Spleen (tissue), 11 donors: Measurements from ENCODE around the gene HIPK2. TPM values are rescaled to one million over a fixed set of nuclear protein-coding genes. Genes with fewer than 3 reads are reported as not detected.

Source experiments
- DNase-seq: peaks from one replicate; pipeline ENCODE4 v3.0.0-alpha.2; 2020
- H3K27ac ChIP-seq, 8 donors: fragments of 200-600 bp; sonication (generic) in 7 of 8; 1 replicate in 4 of 8; 2 replicates in 4 of 8; pipeline versions ENCODE4 v1.5.0 to v1.8.0; 2016 to 2021; ENCODE audit warnings: inconsistent platforms in 4 of 8, mild to moderate bottlenecking in 4 of 8, moderate library complexity in 1 of 8
- H3K27me3 ChIP-seq, 7 donors: fragments of 200-600 bp; sonication (generic) in 6 of 7; replicated peaks in 1 of 7; 1 replicate in 4 of 7; 2 replicates in 3 of 7; pipeline versions ENCODE4 v1.5.0 to v1.8.0; 2016 to 2021; ENCODE audit warnings: inconsistent platforms in 3 of 7, mild to moderate bottlenecking in 1 of 7
- H3K36me3 ChIP-seq, 6 donors: fragments of 200-600 bp; sonication (generic) in 5 of 6; 1 replicate in 4 of 6; 2 replicates in 2 of 6; pipeline versions ENCODE4 v1.5.0 to v1.8.0; 2016 to 2021; ENCODE audit warnings: inconsistent platforms in 2 of 6
- H3K4me1 ChIP-seq, 6 donors: fragments of 200-600 bp; sonication (generic) in 5 of 6; 1 replicate in 3 of 6; 2 replicates in 3 of 6; pipeline versions ENCODE4 v1.5.0 to v1.8.0; 2016 to 2021; ENCODE audit warnings: inconsistent platforms in 3 of 6
- H3K4me3 ChIP-seq, 8 donors: fragments of 200-600 bp; sonication (generic) in 7 of 8; 1 replicate in 4 of 8; 2 replicates in 4 of 8; pipeline versions ENCODE4 v1.5.0 to v1.8.0; 2016 to 2021; ENCODE audit warnings: inconsistent platforms in 4 of 8, mild to moderate bottlenecking in 4 of 8, moderate library complexity in 2 of 8
- H3K9me3 ChIP-seq, 8 donors: fragments of 200-600 bp; sonication (generic) in 7 of 8; 1 replicate in 4 of 8; 2 replicates in 4 of 8; pipeline versions ENCODE4 v1.5.0 to v1.8.0; 2016 to 2021; ENCODE audit warnings: inconsistent platforms in 4 of 8
- POLR2A ChIP-seq, 3 donors: fragments of 450-650 bp; IDR thresholded peaks; one replicate each; pipeline ENCODE4 v1.5.1; 2017; ENCODE audit warnings: antibody characterized with exemption in 3 of 3, mild to moderate bottlenecking in 1 of 3
- POLR2AphosphoS5 ChIP-seq, 3 donors: sonication (generic); formaldehyde crosslinking; IDR thresholded peaks; one replicate each; pipeline ENCODE4 v1.5.1; 2017; ENCODE audit warnings: antibody characterized with exemption in 3 of 3
- WGBS, 5 donors: extraction: QIAGEN DNeasy Blood & Tissue Kit in 3 of 5; methylation state at CpG; one replicate each; pipeline versions ENCODE4 v1.1.5 to v1.1.7; 2013 to 2018; 5-methylcytosine and 5-hydroxymethylcytosine counted together
- intact Hi-C: fragments of 100-400 bp; cut with DNase I; formaldehyde crosslinking; loops from one replicate; pipeline ENCODE4 v1.15.0; 2023; ENCODE audit warnings: low total_unique reads
- polyA plus RNA-seq, 3 donors: library from polyadenylated mRNA; stranded (reverse); fragments of 200-250 nt; gene quantifications; one replicate each; pipeline ENCODE4 v1.2.1, GENCODE V29; 2013
- total RNA-seq, 7 donors: library from RNA; depleted of rRNA in 3 of 7; stranded (reverse); fragments of >200 nt in 3 of 7; fragmentation: NEBNext Ultra II Directional in 4 of 7; extraction: Animal tissue kit (Norgen Biotek cat#: 25700) in 4 of 7; gene quantifications; one replicate each; pipeline versions ENCODE4 v1.1.0 to v1.2.1, GENCODE V29; 2016 to 2021
- TF ChIP-seq, protein P1 (sequence below), 11 experiments: fragments of 200-600 bp in 7 of 11; fragments of 450-650 bp in 4 of 11; sonication (generic) in 4 of 11; IDR thresholded peaks in 8 of 11; conservative IDR thresholded peaks in 3 of 11; 1 replicate in 7 of 11; 2 replicates in 4 of 11; pipeline versions ENCODE4 v1.4.0 to v1.8.0; 2016 to 2021; ENCODE audit warnings: antibody characterized with exemption in 11 of 11, inconsistent platforms in 4 of 11, mild to moderate bottlenecking in 1 of 11
- donor health status: healthy with polysubstance abuse.
- donor health status: DM: no; HTN: no; CAD: no; lungs with moderate emphysema.
- donor health status: DM: no; HTN: no; CAD: no.
- donor health status: Bipolar disorder and iron deficiency.
- donor health status: healthy.
- donor health status: DM: no; HTN: no; CAD: no.
- donor health status: DM: yes; HTN: yes; CAD: no.

The HIPK2 gene
- total and polyA plus RNA-seq, 10 donors = 1.7 to 97.5 (median 51.8) TPM

DNA sequence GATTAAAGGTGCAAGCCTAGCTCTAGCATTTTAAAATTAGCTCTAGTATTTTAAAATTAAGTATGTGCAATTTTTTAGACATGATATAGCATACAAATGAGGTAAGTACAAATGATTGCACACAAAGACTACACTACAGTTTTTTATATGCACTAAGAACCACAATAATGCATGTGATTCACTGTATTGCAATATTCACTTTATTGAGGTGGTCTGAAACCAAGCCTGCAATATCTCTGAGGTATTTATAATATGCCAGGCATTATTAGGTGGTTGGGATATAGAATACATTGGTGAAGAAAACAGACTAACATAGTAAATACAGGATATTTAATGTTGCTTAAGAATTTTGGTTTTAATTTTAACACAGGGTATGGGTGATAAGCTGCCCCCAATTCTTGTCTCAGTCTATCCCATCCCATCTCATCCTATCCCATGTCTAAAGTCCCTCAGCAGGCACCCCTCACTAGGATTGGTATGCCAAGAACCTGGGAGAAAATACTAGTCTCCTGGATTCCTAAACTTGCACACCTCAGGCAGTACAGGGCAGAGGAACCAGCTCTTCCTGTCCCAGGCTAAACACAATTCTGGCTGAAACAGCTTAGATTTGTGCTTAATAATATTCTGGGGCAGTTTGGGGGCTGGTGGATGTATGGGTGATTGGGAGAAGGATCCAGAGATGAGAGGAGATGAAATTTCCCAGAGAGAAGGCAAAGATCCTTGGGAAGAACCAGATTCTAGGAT is 90.4 kb downstream of the HIPK2 start:
- Histone ChIP-seq H3K36me3 (peaks cover 0 to 69% (median 10%) of the 10 kb centered on the region in 6 donors), H3K4me3 (no peak overlapping the region), H3K27me3 (no peaks in the 10 kb centered on the region), H3K4me1 (peaks cover 7 to 24% (median 12%) of the 10 kb centered on the region in 6 donors), H3K27ac (peak overlapping the region in 1 of 8 donors; percentile 21), H3K9me3 (peaks cover 0 to 14% (median 5%) of the 10 kb centered on the region in 8 donors)
- intact Hi-C loops = no loop called here
- TF ChIP-seq POLR2A (IDR thresholded peaks at IDR 0.05) (no peak), POLR2AphosphoS5 (IDR thresholded peaks at IDR 0.05) (no peak)
- TF ChIP-seq, protein P1, sequence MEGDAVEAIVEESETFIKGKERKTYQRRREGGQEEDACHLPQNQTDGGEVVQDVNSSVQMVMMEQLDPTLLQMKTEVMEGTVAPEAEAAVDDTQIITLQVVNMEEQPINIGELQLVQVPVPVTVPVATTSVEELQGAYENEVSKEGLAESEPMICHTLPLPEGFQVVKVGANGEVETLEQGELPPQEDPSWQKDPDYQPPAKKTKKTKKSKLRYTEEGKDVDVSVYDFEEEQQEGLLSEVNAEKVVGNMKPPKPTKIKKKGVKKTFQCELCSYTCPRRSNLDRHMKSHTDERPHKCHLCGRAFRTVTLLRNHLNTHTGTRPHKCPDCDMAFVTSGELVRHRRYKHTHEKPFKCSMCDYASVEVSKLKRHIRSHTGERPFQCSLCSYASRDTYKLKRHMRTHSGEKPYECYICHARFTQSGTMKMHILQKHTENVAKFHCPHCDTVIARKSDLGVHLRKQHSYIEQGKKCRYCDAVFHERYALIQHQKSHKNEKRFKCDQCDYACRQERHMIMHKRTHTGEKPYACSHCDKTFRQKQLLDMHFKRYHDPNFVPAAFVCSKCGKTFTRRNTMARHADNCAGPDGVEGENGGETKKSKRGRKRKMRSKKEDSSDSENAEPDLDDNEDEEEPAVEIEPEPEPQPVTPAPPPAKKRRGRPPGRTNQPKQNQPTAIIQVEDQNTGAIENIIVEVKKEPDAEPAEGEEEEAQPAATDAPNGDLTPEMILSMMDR (IDR thresholded peaks at IDR 0.05 in 8 of 11, conservative IDR thresholded peaks at IDR 0.05 in 3 of 11) = no peak
- DNase-seq = no peak

DNA sequence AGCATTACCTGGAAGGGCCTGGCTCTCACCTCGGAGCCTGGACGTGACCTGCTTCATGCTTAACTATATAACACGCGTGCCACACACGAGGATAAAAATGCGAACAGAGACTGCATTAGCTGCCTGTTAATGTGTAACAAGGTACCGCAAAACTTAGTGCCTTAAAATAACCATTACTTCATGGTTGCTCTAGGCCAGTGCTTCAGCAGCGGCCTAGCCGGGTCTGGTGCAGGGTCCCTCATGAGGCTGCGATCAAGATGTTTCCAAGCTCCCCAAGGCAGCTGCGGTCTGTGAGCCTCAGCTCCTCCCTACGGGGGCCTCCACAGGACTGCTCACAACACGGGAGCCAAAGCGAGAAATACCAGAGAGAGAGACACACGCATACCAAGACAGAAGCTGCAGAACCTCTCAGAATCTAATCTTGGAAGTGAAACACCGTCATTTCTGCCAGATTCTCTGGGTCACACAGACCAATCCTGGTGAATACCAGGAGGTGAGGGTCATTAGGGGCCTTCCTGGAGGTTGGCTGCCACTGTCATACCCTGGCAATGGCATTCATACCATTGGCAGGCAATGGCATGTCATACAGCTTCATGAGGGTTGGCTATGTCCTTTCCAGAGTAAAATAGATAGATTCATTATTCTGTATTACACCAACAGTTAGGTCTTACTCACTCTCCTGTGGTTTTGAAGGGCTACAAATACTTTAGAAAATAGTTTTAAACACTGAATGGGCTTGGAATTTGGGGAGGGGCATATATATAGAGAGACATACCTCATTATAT is 94.5 kb downstream of the HIPK2 start:
- Histone ChIP-seq H3K4me1 (peaks cover 10 to 54% (median 29%) of the 10 kb centered on the region in 6 donors), H3K9me3 (peaks cover 0 to 14% (median 5%) of the 10 kb centered on the region in 8 donors), H3K4me3 (no peak overlapping the region), H3K27ac (peak overlapping the region in 4 of 8 donors; percentile 29 to 71 (median 50)), H3K27me3 (no peaks in the 10 kb centered on the region), H3K36me3 (peaks cover 0 to 45% (median 0%) of the 10 kb centered on the region in 6 donors)
- no peak for TF ChIP-seq POLR2AphosphoS5 (IDR thresholded peaks at IDR 0.05)
- no peak for TF ChIP-seq POLR2A (IDR thresholded peaks at IDR 0.05)
- TF ChIP-seq, protein P1 (IDR thresholded peaks at IDR 0.05 in 8 of 11, conservative IDR thresholded peaks at IDR 0.05 in 3 of 11) = no peak
- 83 to 90% (median 87%) methylated on average over 11 to 16 of the region's 16 CpGs for WGBS, 5 donors
- intact Hi-C loops = no loop called here
- DNase-seq = no peak

DNA sequence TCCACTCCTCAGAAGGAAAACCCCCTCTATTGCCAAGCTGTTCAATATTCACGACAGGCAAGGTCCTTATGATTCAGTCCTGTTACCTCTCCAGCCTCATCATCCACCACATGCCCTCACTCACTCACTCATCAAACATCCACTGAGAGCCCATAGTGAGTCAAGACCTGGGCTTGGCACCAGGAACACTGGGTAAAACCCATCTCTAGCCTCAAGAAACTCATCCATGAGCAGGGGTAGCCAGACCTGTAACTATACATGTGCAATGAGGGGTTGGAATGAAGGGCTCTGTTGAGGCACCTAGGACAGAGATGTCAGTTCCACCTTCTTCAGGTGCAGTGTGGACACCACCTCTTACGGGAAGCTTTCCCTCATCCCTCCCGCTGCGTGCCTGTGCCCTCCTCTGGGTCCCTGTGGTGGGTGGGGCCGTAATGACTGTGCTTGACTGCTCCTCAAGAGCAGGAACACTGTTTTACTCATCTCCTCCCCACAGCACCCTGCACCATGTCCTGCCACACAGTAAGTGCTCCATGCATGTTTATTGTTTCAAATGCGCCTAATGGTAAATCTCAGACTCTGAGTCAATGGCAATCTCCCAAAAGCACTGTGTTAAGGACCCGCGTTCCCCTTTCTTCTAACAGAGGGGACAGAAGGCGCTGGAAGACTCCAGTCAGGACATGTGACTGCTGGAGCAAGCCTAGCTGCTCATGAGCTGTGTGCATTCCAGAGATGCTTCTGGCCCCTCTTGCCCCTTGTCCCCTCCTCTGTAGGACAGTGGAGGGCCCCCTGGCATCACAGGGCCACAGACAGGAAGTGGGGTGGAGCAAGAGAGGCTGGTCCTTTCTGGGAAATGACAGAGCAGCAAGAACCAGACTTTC is 95.4 kb downstream of the HIPK2 start:
- Histone ChIP-seq H3K27ac (peak overlapping the region in 3 of 8 donors; percentile 50 to 71 (median 51)), H3K36me3 (peaks cover 0 to 39% (median 0%) of the 10 kb centered on the region in 6 donors), H3K27me3 (no peaks in the 10 kb centered on the region), H3K4me1 (peaks cover 10 to 54% (median 29%) of the 10 kb centered on the region in 6 donors), H3K4me3 (no peak overlapping the region), H3K9me3 (peaks cover 0 to 14% (median 5%) of the 10 kb centered on the region in 8 donors)
- intact Hi-C loops = no loop called here
- no peak for DNase-seq
- WGBS, 5 donors = 67 to 85% (median 72%) methylated on average over 9 of the region's 9 CpGs
- TF ChIP-seq POLR2AphosphoS5 (IDR thresholded peaks at IDR 0.05) (peak in 1 of 3 donors; percentile 53), POLR2A (IDR thresholded peaks at IDR 0.05) (no peak)

DNA sequence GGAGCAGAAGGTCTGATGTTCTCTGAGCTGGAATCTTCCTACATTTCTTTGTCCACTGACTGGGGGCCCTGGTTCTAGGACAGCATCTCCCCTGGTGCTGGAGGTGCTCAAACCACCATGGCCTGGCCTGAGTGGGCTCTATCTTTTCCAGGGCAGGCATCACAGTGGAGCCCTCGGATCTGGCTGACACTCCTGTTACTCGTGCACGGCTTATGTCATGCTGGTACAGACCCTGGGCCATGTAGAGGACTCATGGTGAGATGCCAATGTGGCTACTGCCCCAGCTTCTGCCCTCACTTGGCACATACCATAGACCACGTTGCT is 96.0 kb downstream of the HIPK2 start:
- peaks cover 0 to 14% (median 5%) of the 10 kb centered on the region in 8 donors for H3K9me3 ChIP-seq
- H3K36me3 ChIP-seq = peaks cover 0 to 38% (median 0%) of the 10 kb centered on the region in 6 donors
- intact Hi-C loops = no loop called here
- peaks cover 10 to 54% (median 29%) of the 10 kb centered on the region in 6 donors for H3K4me1 ChIP-seq
- H3K27ac ChIP-seq = peak overlapping the region in 3 of 8 donors; percentile 50 to 71 (median 60)
- H3K27me3 ChIP-seq = no peaks in the 10 kb centered on the region
- H3K4me3 ChIP-seq = no peak overlapping the region
- no peak for TF ChIP-seq POLR2A (IDR thresholded peaks at IDR 0.05)
- TF ChIP-seq POLR2AphosphoS5 (IDR thresholded peaks at IDR 0.05) = no peak
- TF ChIP-seq, protein P1 (IDR thresholded peaks at IDR 0.05 in 8 of 11, conservative IDR thresholded peaks at IDR 0.05 in 3 of 11) = no peak
- DNase-seq = no peak
- WGBS, 5 donors = 84 to 94% (median 89%) methylated on average over 4 of the region's 4 CpGs
